ENCODE measurements around the gene GRM1. TPM values are rescaled to one million over a fixed set of nuclear protein-coding genes. Genes with fewer than 3 reads are reported as not detected.

Gene GRM1
- polyA plus RNA-seq, 3 donors: not detected

DNA sequence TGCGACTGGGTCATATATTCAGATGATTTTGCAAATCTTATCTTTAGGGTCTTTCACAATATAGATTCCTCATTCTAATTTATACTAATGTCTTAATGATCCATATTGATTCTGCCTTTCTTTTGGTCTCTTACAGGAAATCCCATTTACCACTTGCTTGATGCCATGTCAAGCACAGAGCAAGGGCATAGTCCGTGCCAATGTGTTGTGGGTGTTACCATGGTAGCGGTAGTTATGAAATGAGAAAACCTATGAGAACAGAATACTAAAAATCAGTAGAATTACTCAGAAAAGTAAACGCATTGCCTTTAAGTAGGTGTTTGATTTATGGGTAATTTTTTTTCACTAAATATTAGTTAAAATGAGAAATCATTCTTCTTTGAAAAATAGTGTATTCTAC is 360.9 kb downstream of the GRM1 start:
- Histone ChIP-seq H3K4me1 (ENCODE audit: control insufficient read depth in 1 of 2, insufficient read depth in 2 of 2, low read length in 2 of 2) (no peaks in the 10 kb centered on the region), H2AFZ (ENCODE audit: insufficient read depth, low read depth, low read length, poor library complexity, severe bottlenecking) (no peak overlapping the region), H3K27me3 (ENCODE audit: control insufficient read depth in 2 of 2, insufficient read depth in 2 of 2, low read length in 2 of 2) (no peaks in the 10 kb centered on the region), H4K20me1 (ENCODE audit: insufficient read depth, low read length) (no peaks in the 10 kb centered on the region), H3K27ac (ENCODE audit: low read depth in 1 of 2, low read length in 2 of 2) (no peak overlapping the region), H3K36me3 (replicated peaks in 1 of 2; ENCODE audit: control insufficient read depth in 1 of 2, insufficient read depth in 2 of 2, low read length in 2 of 2) (no peaks in the 10 kb centered on the region), H3K4me2 (replicated peaks; ENCODE audit: extremely low read depth, low read length, poor library complexity, severe bottlenecking) (no peak overlapping the region), H3K4me3 (replicated peaks in 1 of 3; ENCODE audit: low read depth in 2 of 3, low read length in 3 of 3) (no peak overlapping the region), H3K79me2 (ENCODE audit: insufficient read depth, low read length) (no peaks in the 10 kb centered on the region), H3K9me3 (replicated peaks in 1 of 2; ENCODE audit: control insufficient read depth in 1 of 2, insufficient read depth in 1 of 2, low read length in 2 of 2) (no peaks in the 10 kb centered on the region), H3K9ac (ENCODE audit: insufficient read depth, low read length, poor library complexity, severe bottlenecking) (no peak overlapping the region)
- TF ChIP-seq, protein P1, sequence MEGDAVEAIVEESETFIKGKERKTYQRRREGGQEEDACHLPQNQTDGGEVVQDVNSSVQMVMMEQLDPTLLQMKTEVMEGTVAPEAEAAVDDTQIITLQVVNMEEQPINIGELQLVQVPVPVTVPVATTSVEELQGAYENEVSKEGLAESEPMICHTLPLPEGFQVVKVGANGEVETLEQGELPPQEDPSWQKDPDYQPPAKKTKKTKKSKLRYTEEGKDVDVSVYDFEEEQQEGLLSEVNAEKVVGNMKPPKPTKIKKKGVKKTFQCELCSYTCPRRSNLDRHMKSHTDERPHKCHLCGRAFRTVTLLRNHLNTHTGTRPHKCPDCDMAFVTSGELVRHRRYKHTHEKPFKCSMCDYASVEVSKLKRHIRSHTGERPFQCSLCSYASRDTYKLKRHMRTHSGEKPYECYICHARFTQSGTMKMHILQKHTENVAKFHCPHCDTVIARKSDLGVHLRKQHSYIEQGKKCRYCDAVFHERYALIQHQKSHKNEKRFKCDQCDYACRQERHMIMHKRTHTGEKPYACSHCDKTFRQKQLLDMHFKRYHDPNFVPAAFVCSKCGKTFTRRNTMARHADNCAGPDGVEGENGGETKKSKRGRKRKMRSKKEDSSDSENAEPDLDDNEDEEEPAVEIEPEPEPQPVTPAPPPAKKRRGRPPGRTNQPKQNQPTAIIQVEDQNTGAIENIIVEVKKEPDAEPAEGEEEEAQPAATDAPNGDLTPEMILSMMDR (IDR thresholded peaks at IDR 0.05): no peak
- DNase-seq: no peak
- intact Hi-C loops (cut with micrococcal nuclease): no loop called here
- Mint-ChIP-seq H3K4me3 (no peak overlapping the region), H3K9me3 (peaks cover 0 to 2% (median 0%) of the 10 kb centered on the region in 7 donors), H3K27ac (no peak overlapping the region), H3K4me1 (no peaks in the 10 kb centered on the region), H3K36me3 (no peaks in the 10 kb centered on the region), H3K27me3 (ENCODE audit: low read depth in 3 of 3) (peaks cover 0 to 4% (median 2%) of the 10 kb centered on the region in 3 donors)
- WGBS (ENCODE audit: insufficient coverage): no CpG with 5 or more reads among the region's 4 CpGs

DNA sequence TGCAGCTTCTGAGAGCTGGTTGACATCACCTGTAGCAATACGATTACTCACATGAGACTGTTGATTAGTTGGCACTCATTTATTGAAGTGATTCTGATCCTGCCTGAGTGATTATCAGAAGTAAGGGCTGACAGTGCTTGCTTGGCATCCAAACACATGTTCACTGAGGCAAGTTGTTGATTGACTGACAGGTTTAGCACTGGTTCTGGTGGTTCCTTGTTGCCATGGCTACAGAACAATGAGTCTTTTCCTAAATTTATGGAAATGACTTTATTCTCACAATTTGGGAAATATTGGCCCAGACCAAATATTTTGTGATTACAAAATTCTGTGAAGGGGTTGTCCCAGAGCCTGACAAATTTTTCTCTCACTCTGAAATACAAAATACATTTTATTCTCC is 368.8 kb downstream of the GRM1 start:
- H3K36me3 Mint-ChIP-seq: no peaks in the 10 kb centered on the region
- Histone ChIP-seq H2AFZ (ENCODE audit: insufficient read depth, low read depth, low read length, poor library complexity, severe bottlenecking) (no peak overlapping the region), H3K79me2 (ENCODE audit: insufficient read depth, low read length) (no peaks in the 10 kb centered on the region), H3K9ac (ENCODE audit: insufficient read depth, low read length, poor library complexity, severe bottlenecking) (no peak overlapping the region), H3K36me3 (replicated peaks in 1 of 2; ENCODE audit: control insufficient read depth in 1 of 2, insufficient read depth in 2 of 2, low read length in 2 of 2) (no peaks in the 10 kb centered on the region), H4K20me1 (ENCODE audit: insufficient read depth, low read length) (no peaks in the 10 kb centered on the region), H3K4me1 (ENCODE audit: control insufficient read depth in 1 of 2, insufficient read depth in 2 of 2, low read length in 2 of 2) (no peaks in the 10 kb centered on the region), H3K4me3 (replicated peaks in 1 of 3; ENCODE audit: low read depth in 2 of 3, low read length in 3 of 3) (no peak overlapping the region), H3K4me2 (replicated peaks; ENCODE audit: extremely low read depth, low read length, poor library complexity, severe bottlenecking) (no peak overlapping the region), H3K27me3 (ENCODE audit: control insufficient read depth in 2 of 2, insufficient read depth in 2 of 2, low read length in 2 of 2) (no peaks in the 10 kb centered on the region), H3K27ac (ENCODE audit: low read depth in 1 of 2, low read length in 2 of 2) (no peak overlapping the region), H3K9me3 (replicated peaks in 1 of 2; ENCODE audit: control insufficient read depth in 1 of 2, insufficient read depth in 1 of 2, low read length in 2 of 2) (peaks cover 0 to 4% of the 10 kb centered on the region in 2 donors)
- WGBS (ENCODE audit: insufficient coverage): 100% methylated on average over 1 of the region's 1 CpG
- peaks cover 0 to 8% (median 3%) of the 10 kb centered on the region in 7 donors for H3K9me3 Mint-ChIP-seq
- no peak overlapping the region for H3K4me3 Mint-ChIP-seq
- H3K27ac Mint-ChIP-seq: no peak overlapping the region
- TF ChIP-seq, protein P1 (IDR thresholded peaks at IDR 0.05): no peak
- DNase-seq: no peak
- no peaks in the 10 kb centered on the region for H3K4me1 Mint-ChIP-seq
- intact Hi-C loops (cut with micrococcal nuclease): no loop called here
- H3K27me3 Mint-ChIP-seq (ENCODE audit: low read depth in 3 of 3): peaks cover 0 to 4% (median 2%) of the 10 kb centered on the region in 3 donors

Measured in CD14-positive monocyte (primary cell).